NCI-H146 (cell line): ENCODE data around the gene CDKAL1.
"Not testable (repeated sequence)": the region's sequence is repeated elsewhere in the genome, so short reads cannot be mapped to it uniquely, and the experiment has no call there.

Experiments used
- DNase-seq: peaks from one replicate; lab custom pipeline; 2025; lab: John Stamatoyannopoulos, UW

Gene CDKAL1

GRCh38 chr6:20534295-20535262 lies at the start of gene CDKAL1:
Gene CDKAL1, plus strand, starts transcription at chr6:20534457. Its CDS starts 11,894 bp downstream, at chr6:20546351.
- DNase-seq: peak; percentile 87

DNA sequence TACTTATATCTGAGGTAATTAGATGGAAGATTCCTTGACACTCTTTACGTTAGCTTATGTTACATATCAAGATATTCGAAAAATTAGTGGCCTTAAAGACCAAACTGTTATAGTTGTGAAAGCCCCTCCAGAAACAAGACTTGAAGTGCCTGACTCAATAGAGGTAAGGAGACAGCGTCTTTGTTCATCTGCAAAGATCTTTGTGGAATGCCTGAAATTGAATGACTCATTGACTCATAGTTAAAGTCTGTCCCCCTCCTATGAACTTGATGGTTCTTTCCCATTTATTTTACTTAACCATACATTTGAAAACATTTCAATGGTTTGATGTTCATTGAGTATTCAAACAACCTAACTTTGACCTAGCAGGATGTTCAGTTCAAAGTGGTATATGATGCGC lies 47.6 kb upstream of the CDKAL1 start:
- DNase-seq: no peak

DNA sequence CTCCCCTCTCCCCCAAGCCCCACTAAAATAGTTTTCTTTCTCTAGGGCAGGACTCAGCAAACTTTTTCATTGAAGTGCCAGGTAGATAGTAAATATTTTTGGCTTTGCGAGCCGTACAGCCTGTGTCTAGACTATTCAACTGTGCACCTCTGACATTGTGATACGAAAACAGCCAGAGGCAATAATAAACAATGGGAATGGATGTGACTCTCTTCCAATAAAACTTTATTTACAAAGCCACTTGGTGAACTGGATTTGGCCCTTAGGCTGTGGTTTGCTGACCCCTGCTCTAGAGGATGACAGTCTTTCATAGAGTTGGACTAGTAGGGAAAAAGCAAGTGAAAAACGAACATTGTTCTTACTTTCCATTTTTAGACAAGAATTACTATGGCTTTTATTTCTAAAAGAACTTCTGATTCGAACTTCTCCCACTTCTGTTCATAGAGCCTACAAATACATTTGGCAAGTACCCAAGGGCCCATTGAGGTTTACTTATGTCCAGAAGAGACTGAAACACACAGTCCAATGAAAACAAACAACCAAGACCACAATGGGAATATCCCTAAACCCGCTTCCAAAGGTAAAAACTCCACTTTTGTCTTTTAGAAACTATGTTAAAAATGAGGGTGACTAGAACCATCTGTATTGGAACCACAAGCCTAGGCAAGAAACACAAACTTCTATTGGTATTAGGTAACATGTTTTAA lies 46.4 kb upstream of the CDKAL1 start:
- DNase-seq: no peak

DNA sequence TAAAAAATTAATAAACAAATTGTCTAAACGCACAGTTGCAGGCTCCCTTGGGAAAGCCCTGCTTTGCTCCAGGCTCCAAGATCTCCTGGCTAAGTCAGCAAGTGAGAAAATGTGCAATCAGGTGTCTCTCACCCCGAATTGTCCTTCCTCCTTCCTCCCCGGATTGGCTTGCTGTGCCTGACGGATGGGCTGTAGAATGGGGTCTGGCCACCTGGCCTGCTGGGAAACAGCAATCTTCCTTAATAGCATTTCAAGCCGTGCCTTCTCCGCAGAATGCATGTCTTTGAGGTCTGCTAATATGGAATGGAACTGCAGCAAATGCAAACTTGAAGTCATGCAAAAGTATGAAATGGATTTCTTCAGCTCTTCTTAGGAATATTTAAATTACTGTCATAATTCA lies 43.7 kb upstream of the CDKAL1 start:
- no peak for DNase-seq

- DNase-seq: no peak
These were observed 42.2 kb upstream of the CDKAL1 start for GRCh38 chr6:20492099-20492498.

DNA sequence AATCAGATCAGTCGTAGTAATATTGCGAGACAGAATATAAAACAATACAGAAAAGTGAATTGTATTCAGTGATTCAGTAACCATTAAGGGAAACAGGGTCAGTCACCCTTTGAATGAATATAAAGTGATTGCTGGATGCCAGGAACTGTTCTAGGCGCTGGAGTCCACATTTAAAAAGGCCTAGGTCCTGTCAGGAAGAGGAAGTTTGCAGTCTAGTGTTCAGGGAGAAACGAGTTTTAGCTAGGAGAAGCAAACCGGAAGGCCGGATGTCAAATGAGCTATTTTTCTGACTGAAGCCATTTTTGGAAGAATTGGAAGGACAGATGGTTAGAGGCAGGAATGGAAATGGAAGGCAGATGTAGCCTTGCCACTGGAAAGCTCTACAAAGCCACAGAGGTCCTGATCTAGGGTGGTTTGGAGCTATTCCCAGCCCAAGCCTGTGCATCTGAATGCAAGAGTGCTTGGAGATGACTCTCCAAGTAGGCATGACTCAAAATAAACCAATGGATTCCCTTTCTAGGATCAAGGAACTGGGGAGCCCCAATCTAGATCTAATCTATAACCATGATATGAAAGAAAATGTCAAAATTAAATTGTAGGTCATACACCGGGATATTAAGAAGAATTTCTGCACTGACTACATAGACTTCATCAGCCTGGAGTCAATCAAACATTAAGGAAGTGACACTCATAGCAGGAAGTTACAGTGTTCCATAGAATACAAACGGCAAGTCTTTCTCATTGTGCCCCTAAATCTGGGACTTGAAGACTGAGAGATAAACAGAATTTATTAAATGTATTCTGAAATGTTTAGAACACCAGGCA lies 36.8 kb upstream of the CDKAL1 start:
- no peak for DNase-seq

GRCh38 chr6:20498041-20498385 lies 36.2 kb upstream of the CDKAL1 start:
- no peak for DNase-seq

DNA sequence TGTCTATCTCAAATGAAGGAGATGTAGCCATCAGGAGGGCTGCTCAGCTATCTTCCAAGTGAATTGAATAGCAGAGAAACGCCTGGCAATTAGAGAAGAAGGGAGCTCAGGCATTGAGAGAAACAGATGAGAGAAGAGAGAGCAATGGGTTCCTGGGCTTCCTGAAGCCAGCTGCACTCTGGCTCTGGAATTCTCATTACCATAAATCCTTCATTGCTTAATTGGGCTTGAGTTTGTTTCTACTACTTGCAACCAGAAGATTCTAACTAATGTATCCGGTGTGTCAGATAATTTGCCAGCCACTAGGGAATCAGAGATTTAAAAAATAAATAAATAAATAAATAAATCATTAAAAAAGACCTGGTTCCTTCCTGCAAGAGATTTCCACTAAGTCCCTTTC lies 25.0 kb upstream of the CDKAL1 start:
- DNase-seq: no peak

GRCh38 chr6:20511852-20512251 lies 22.4 kb upstream of the CDKAL1 start:
- DNase-seq: no peak

- not testable (repeated sequence) for DNase-seq
These were observed 9.0 kb upstream of the CDKAL1 start for GRCh38 chr6:20525208-20525607.

DNA sequence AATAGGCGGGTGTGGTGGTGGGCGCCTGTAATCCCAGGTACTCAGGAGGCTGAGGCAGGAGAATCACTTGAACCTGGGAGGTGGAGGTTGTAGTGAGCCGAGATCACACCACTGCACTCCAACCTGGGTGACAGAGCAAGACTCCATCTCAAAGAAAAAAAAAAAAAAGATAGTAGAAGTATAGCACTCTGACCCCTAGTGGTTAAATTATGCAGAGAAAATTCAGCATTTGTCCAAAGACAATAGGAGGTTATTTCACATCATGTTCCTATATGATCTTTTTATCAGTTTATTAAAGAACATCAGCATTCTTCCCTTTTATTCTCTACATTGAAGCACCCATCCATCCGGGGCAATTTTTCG lies 5.2 kb upstream of the CDKAL1 start:
- DNase-seq: peak; percentile 72

DNA sequence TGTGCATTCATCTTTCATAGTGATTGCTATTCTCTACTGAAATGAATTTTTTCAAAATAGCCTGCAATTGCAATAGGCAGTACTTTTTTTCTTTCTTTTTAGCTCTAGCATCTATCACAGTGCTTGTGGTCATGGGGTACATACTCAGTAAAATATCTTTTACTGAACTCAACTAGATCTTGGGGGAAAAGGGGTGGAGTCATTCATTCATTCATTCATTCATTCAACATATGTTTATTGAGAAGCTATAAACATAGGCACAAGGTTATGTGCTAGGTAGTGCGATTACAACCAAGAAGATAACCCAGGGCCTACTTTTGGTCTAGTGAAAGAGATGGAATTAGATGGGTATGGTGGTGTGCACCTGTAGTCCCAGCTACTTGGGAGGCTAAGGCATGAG lies 1.4 kb upstream of the CDKAL1 start:
- DNase-seq: no peak

DNA sequence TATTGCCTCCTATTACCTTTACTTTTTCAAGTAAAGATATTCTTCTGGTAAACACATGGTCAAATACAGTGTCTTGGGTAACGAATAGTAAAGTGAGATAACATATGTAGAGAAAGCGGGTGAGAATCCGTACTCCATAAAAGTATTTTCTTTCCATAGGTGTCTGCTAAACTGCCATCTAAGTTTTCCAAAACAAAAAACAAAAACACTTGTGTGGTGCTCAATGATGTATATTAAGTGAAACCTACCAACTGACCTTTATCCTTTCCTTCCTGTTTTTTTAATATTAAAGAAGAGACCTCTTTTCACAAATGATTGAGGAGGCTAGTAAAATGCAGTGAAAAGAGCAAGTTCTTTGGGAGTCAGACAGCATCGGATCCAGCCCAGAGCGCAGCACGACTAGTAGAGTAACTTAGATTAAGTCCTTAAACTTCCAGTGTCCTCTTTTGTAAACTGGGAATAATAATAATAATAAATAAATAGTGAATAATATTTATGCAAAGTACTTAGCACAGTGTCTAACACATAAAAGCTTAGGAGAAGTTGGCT lies 437 bp upstream of the CDKAL1 start:
- no peak for DNase-seq

DNA sequence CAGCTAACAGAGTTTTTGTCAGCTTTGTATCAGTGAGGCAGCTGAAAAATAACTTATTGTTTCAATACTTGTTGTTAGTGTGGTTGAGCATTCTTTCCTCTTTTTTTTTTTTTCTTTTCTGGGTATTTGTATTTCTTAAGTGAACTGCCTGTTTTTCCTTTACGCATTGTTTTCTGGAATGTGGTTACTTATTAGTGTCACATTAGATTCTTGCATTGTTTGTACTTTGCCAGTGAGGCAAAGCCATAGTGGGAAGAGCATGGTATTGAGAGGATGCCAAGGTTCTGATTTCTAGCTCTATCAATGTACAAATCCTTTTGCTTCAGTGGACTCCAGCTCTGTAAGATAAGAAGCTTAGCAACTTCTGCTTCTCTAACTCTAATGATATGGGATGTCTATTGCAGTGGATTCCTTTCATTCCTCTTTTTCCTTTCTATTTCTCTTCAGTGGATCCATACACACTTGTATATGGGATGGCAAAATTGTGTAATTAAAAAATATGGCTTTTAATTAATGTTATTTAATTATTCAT lies 3.9 kb downstream of the CDKAL1 start:
- DNase-seq: no peak

GRCh38 chr6:20538907-20539306 lies 4.7 kb downstream of the CDKAL1 start:
- DNase-seq: no peak

DNA sequence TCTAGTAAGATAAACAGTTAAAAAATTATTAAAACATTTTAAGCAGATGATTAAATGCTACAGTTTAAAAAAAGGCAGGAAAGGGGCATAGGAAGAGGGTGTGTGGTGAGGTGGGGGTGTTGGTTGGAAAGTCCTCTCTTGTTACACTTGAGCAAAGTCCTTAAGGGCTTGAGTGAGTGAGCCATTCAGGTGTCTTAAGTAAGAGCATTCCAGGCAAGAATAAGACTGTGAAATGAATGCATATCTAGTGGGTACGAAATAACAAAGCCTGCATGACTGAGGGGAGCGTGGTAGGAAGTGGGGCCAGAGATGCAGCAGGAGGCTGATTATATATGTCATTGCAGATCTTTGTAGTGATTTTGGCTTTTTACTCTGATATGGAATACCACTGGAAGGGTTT lies 5.1 kb downstream of the CDKAL1 start:
- DNase-seq: no peak

DNA sequence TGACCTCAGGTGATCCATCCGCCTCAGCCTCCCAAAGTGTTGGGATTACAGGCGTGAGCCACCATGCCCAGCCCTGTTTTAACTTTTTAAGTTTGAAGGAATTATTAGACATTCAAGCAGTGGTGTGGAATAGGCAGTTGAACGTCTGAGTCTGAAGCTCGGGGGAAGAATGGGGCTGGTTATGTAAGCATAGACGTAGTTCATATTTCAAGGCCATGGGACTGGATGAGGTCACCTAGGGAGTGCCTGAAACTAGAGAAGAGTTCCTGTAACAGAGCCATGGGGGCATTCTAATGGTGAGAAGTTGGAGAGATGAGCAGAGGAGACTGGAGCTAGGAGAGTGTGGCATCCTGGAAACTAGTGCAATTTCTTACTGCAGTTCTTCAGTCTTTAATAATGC lies 6.4 kb downstream of the CDKAL1 start:
- no peak for DNase-seq

- DNase-seq: no peak
These were observed 7.1 kb downstream of the CDKAL1 start for GRCh38 chr6:20541382-20541781.

DNA sequence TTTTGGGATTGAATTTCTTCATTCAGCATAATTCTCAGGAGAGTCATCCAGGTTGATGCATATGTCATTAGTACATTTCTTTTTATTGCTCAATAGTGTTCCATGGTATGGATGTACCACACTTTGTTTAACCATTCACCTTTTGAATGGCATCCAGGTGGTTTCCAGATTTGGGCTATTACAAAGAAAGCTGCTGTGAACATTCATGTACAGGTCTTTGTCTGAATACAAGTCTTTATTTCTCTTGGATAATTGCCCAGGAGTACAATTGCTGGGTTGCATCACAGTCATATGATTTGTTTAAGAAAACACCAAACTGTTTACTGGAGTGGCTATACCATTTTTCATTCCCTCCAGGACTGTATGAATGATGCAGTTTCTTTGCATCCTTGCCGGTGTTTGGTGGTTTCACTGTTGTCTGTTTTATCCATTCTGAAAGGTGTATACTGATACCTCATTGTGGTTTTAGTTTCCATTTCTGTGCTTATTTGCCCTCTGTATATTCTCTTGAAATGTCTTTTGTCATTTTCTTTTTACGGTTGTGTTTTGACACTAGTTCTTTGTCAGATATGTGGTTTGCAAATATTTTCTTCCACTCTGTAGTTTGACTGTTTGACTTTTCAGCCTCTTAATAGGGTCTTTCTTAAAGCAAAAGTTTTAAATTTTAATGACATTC lies 8.8 kb downstream of the CDKAL1 start:
- DNase-seq: peak; percentile 43

- DNase-seq: no peak
These were observed 14.0 kb downstream of the CDKAL1 start for GRCh38 chr6:20548264-20548663.

DNA sequence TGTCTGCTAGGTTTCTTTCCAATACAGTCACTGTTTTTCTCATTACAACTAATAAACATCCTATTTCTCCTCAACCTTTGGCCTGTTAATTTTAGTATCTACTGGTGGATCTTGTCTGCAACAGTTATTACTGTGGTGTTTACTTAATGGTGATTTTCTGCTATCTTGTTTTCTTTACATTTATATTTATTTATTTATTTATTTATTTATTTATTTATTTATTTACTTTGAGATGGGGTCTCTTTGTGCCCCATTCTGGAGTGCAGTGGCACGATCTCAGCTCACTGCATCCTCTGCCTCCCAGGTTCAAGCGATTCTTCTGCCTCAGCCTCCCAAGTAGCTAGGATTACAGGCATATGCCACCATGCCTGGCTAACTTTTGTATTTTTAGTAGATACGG lies 15.1 kb downstream of the CDKAL1 start:
- not testable (repeated sequence) for DNase-seq
